HK-2 (cell line): ENCODE results near the gene GOLGA1.
A peak's percentile ranks its signal among the peaks of the same experiment; 100 is the strongest.
"Not testable (repeated sequence)": the region's sequence is repeated elsewhere in the genome, so short reads cannot be mapped to it uniquely, and the experiment has no call there.

Experiments used
- DNase-seq: peaks from one replicate; pipeline ENCODE4 v3.0.0-alpha.2; 2018; ENCODE audit not compliant: unreplicated experiment

The GOLGA1 gene

GRCh38 chr9:124858330-124859046 lies 82.4 kb downstream of the GOLGA1 start:
- DNase-seq, result no peak

- no peak for DNase-seq
Measured at GRCh38 chr9:124857533-124858162, 83.2 kb downstream of the GOLGA1 start.

- peak; percentile 62 for DNase-seq
Measured at GRCh38 chr9:124855944-124856765, 84.7 kb downstream of the GOLGA1 start.

- DNase-seq, result no peak
Measured at GRCh38 chr9:124855566-124855943, 85.3 kb downstream of the GOLGA1 start.

- no peak for DNase-seq
Measured at GRCh38 chr9:124854822-124855221, 86.1 kb downstream of the GOLGA1 start.

GRCh38 chr9:124854161-124854560 lies 86.7 kb downstream of the GOLGA1 start:
- DNase-seq, result no peak

- DNase-seq, result no peak
Measured at GRCh38 chr9:124853605-124854143, 87.2 kb downstream of the GOLGA1 start.

GRCh38 chr9:124852829-124853531 lies 87.9 kb downstream of the GOLGA1 start, which contains the start of gene WDR38:
WDR38 (plus strand) TSS chr9:124853460; CDS start chr9:124853532, 72 bp downstream.
- peak; percentile 84 for DNase-seq

GRCh38 chr9:124852121-124852828 lies 88.6 kb downstream of the GOLGA1 start:
- no peak for DNase-seq

- DNase-seq, result no peak
Measured at GRCh38 chr9:124849801-124850200, 91.1 kb downstream of the GOLGA1 start.

- no peak for DNase-seq
Measured at GRCh38 chr9:124846969-124847368, 93.9 kb downstream of the GOLGA1 start.

GRCh38 chr9:124846467-124846866 lies 94.4 kb downstream of the GOLGA1 start:
- not testable (repeated sequence) for DNase-seq

GRCh38 chr9:124844291-124844690 lies 96.6 kb downstream of the GOLGA1 start:
- no peak for DNase-seq

GRCh38 chr9:124843456-124844034 lies 97.3 kb downstream of the GOLGA1 start:
- no peak for DNase-seq

GRCh38 chr9:124841075-124841821 lies 99.6 kb downstream of the GOLGA1 start:
- DNase-seq, result no peak

GRCh38 chr9:124840300-124840833 lies 100.5 kb downstream of the GOLGA1 start:
- DNase-seq, result no peak

GRCh38 chr9:124839612-124840299 lies 101.1 kb downstream of the GOLGA1 start:
- no peak for DNase-seq

- not testable (repeated sequence) for DNase-seq
Measured at GRCh38 chr9:124838567-124839275, 102.2 kb downstream of the GOLGA1 start.
